Hepatocyte (in vitro differentiated cells): Measurements from ENCODE around the gene ABCA10. TPM values are rescaled to one million over a fixed set of nuclear protein-coding genes. Genes with fewer than 3 reads are reported as not detected.

ENCODE experiments used
- DNase-seq: peaks from one replicate; pipeline ENCODE4 v3.0.0-alpha.2; 2016; ENCODE audit warnings: low spot score
- H2AFZ ChIP-seq: fragments of 200-600 bp; sonication (generic); 2 replicates; pipeline ENCODE4 v1.6.0; 2016; ENCODE audit warnings: antibody characterized with exemption, mild to moderate bottlenecking
- H3K27ac ChIP-seq: fragments of 200-600 bp; sonication (generic); 2 replicates; pipeline ENCODE4 v1.5.1; 2016; ENCODE audit warnings: mild to moderate bottlenecking
- H3K27me3 ChIP-seq: fragments of 200-600 bp; sonication (generic); 2 replicates; pipeline ENCODE4 v1.6.1; 2016
- H3K36me3 ChIP-seq: fragments of 200-600 bp; sonication (generic); replicated peaks from 2 replicates; pipeline ENCODE4 v1.5.1; 2016; ENCODE audit warnings: low read depth; ENCODE audit not compliant: insufficient read depth
- H3K4me1 ChIP-seq: fragments of 200-600 bp; sonication (generic); 2 replicates; pipeline ENCODE4 v1.5.1; 2016; ENCODE audit warnings: mild to moderate bottlenecking, moderate library complexity; ENCODE audit not compliant: insufficient read depth
- H3K4me2 ChIP-seq: fragments of 200-600 bp; sonication (generic); 2 replicates; pipeline ENCODE4 v1.6.0; 2016
- H3K4me3 ChIP-seq: fragments of 200-600 bp; sonication (generic); 2 replicates; pipeline ENCODE4 v1.5.1; 2016; ENCODE audit warnings: mild to moderate bottlenecking
- H3K79me2 ChIP-seq: fragments of 200-600 bp; sonication (generic); 2 replicates; pipeline ENCODE4 v1.6.0; 2017; ENCODE audit warnings: mild to moderate bottlenecking
- H3K9me2 ChIP-seq: fragments of 200-600 bp; sonication (generic); replicated peaks from 2 replicates; pipeline ENCODE4 v1.6.0; 2017; ENCODE audit warnings: mild to moderate bottlenecking; ENCODE audit not compliant: insufficient read depth
- H3K9me3 ChIP-seq: fragments of 200-600 bp; sonication (generic); 2 replicates; pipeline ENCODE4 v1.5.1; 2016; ENCODE audit warnings: low read depth, mild to moderate bottlenecking
- H4K20me1 ChIP-seq: fragments of 200-600 bp; sonication (generic); 2 replicates; pipeline ENCODE4 v1.6.0; 2016; ENCODE audit warnings: mild to moderate bottlenecking; ENCODE audit not compliant: insufficient read depth, poor library complexity, severe bottlenecking
- CTCF ChIP-seq: fragments of 200-600 bp; sonication (generic); IDR thresholded peaks from 2 replicates; pipeline ENCODE4 v1.5.1; 2016; ENCODE audit warnings: antibody characterized with exemption, mild to moderate bottlenecking; ENCODE audit not compliant: poor library complexity
- EZH2 ChIP-seq: fragments of 200-600 bp; sonication (generic); IDR thresholded peaks from 2 replicates; pipeline ENCODE4 v1.6.1; 2016; ENCODE audit warnings: antibody characterized with exemption, mild to moderate bottlenecking, borderline replicate concordance
- EZH2phosphoT487 ChIP-seq: fragments of 200-600 bp; sonication (generic); IDR thresholded peaks from one replicate; pipeline ENCODE4 v1.6.1; 2018; ENCODE audit warnings: antibody characterized with exemption, mild to moderate bottlenecking, low read depth, moderate library complexity; ENCODE audit not compliant: unreplicated experiment, severe bottlenecking
- WGBS: methylation state at CpG from one replicate; pipeline ENCODE4 v1.1.6; 2016; ENCODE audit warnings: low lambda C conversion rate; ENCODE audit errors: missing lambda C conversion rate; 5-methylcytosine and 5-hydroxymethylcytosine counted together
- polyA plus RNA-seq: library from polyadenylated mRNA; unstranded; fragments of >200 nt; fragmentation: Nextera tagmentation; extraction: Ambion mirVana; gene quantifications from 2 replicates; pipeline ENCODE4 v1.2.1, GENCODE V29; 2016
- total RNA-seq: library from RNA; depleted of rRNA; stranded (reverse); fragments of >200 nt; gene quantifications from 2 replicates; pipeline ENCODE4 v1.2.3, GENCODE V29; 2014

The ABCA10 gene
- total and polyA plus RNA-seq, 2 experiments from 2014 or later, result 4.7 TPM; not detected in 1

GRCh38 chr17:69147460-69147859 lies 81.2 kb downstream of the ABCA10 start:
- Histone ChIP-seq H3K9me3 (no peaks in the 10 kb centered on the region), H3K36me3 (no peaks in the 10 kb centered on the region), H2AFZ (no peak overlapping the region), H3K27ac (no peak overlapping the region), H3K4me3 (no peak overlapping the region), H3K27me3 (no peaks in the 10 kb centered on the region), H3K79me2 (no peaks in the 10 kb centered on the region), H3K4me2 (no peak overlapping the region), H3K9me2 (no peaks in the 10 kb centered on the region), H4K20me1 (no peaks in the 10 kb centered on the region), H3K4me1 (no peaks in the 10 kb centered on the region)
- TF ChIP-seq EZH2phosphoT487 (no peak), CTCF (no peak), EZH2 (no peak)
- WGBS, result 79% methylated on average over 2 of the region's 2 CpGs
- no peak for DNase-seq

- Histone ChIP-seq H3K27me3 (no peaks in the 10 kb centered on the region), H4K20me1 (no peaks in the 10 kb centered on the region), H3K36me3 (no peaks in the 10 kb centered on the region), H3K9me2 (no peaks in the 10 kb centered on the region), H2AFZ (no peak overlapping the region), H3K9me3 (no peaks in the 10 kb centered on the region), H3K4me3 (no peak overlapping the region), H3K79me2 (no peaks in the 10 kb centered on the region), H3K4me2 (no peak overlapping the region), H3K27ac (no peak overlapping the region), H3K4me1 (no peaks in the 10 kb centered on the region)
- no peak for DNase-seq
- no peak for TF ChIP-seq EZH2
- no peak for TF ChIP-seq CTCF
- no peak for TF ChIP-seq EZH2phosphoT487
- 95% methylated on average over 2 of the region's 2 CpGs for WGBS
Observed at GRCh38 chr17:69144331-69145255, 84.0 kb downstream of the ABCA10 start.

GRCh38 chr17:69143683-69144231 lies 84.9 kb downstream of the ABCA10 start:
- Histone ChIP-seq H3K27ac (no peak overlapping the region), H3K79me2 (no peaks in the 10 kb centered on the region), H3K9me3 (no peaks in the 10 kb centered on the region), H3K4me2 (no peak overlapping the region), H3K4me1 (no peaks in the 10 kb centered on the region), H3K9me2 (no peaks in the 10 kb centered on the region), H3K27me3 (no peaks in the 10 kb centered on the region), H2AFZ (no peak overlapping the region), H3K36me3 (no peaks in the 10 kb centered on the region), H4K20me1 (no peaks in the 10 kb centered on the region), H3K4me3 (no peak overlapping the region)
- no peak for DNase-seq
- TF ChIP-seq EZH2 (no peak), CTCF (no peak), EZH2phosphoT487 (no peak)
- 95% methylated on average over 3 of the region's 3 CpGs for WGBS
